GM23338 (cell line): ENCODE results near the gene GRK2. TPM values are rescaled to one million over a fixed set of nuclear protein-coding genes. Genes with fewer than 3 reads are reported as not detected.

ENCODE experiments used
- ATAC-seq: fragments of 200-7000 bp; cut with Tn5 transposase; 3 replicates; pipeline ENCODE4 v1.9.1; 2020
- DNase-seq: peaks from one replicate; pipeline ENCODE4 v3.0.0-alpha.2; 2015; ENCODE audit warnings: low spot score
- H2AFZ ChIP-seq: fragments of 200-600 bp; sonication (generic); 2 replicates; pipeline ENCODE4 v1.8.0; 2016; ENCODE audit warnings: antibody characterized with exemption, mild to moderate bottlenecking, moderate library complexity
- H3F3A ChIP-seq: fragments of 200-600 bp; sonication (generic); replicated peaks from 2 replicates; pipeline ENCODE4 v1.8.0; 2017; ENCODE audit warnings: antibody characterized with exemption, mixed run types, low read depth
- H3K27ac ChIP-seq: fragments of 200-600 bp; sonication (generic); 2 replicates; pipeline ENCODE4 v1.6.1; 2016; ENCODE audit warnings: low read depth
- H3K27me3 ChIP-seq: fragments of 200-600 bp; sonication (generic); 2 replicates; pipeline ENCODE4 v1.8.0; 2016; ENCODE audit warnings: mild to moderate bottlenecking, mixed run types, moderate library complexity; ENCODE audit not compliant: insufficient read depth
- H3K36me3 ChIP-seq: fragments of 200-600 bp; sonication (generic); 2 replicates; pipeline ENCODE4 v1.8.0; 2016; ENCODE audit warnings: mild to moderate bottlenecking; ENCODE audit not compliant: insufficient read depth
- H3K4me1 ChIP-seq: fragments of 200-600 bp; sonication (generic); 2 replicates; pipeline ENCODE4 v1.8.0; 2016; ENCODE audit warnings: mild to moderate bottlenecking, moderate library complexity; ENCODE audit not compliant: insufficient read depth
- H3K4me2 ChIP-seq: fragments of 200-600 bp; sonication (generic); 2 replicates; pipeline ENCODE4 v1.7.1; 2017; ENCODE audit warnings: mixed run types
- H3K4me3 ChIP-seq: fragments of 200-600 bp; sonication (generic); 2 replicates; pipeline ENCODE4 v1.6.1; 2016; ENCODE audit warnings: mixed run types
- H3K79me2 ChIP-seq: fragments of 200-600 bp; sonication (generic); replicated peaks from 2 replicates; pipeline ENCODE4 v1.8.0; 2017; ENCODE audit warnings: mild to moderate bottlenecking; ENCODE audit not compliant: insufficient read depth
- H3K9me2 ChIP-seq: fragments of 200-600 bp; sonication (generic); 2 replicates; pipeline ENCODE4 v1.8.0; 2017; ENCODE audit not compliant: insufficient read depth
- H4K20me1 ChIP-seq: fragments of 200-600 bp; sonication (generic); replicated peaks from 2 replicates; pipeline ENCODE4 v1.8.0; 2017; ENCODE audit warnings: mild to moderate bottlenecking; ENCODE audit not compliant: insufficient read depth
- H3K27ac Mint-ChIP-seq: 2 replicates; pipeline ENCODE4 v1.8.0; 2020; ENCODE audit warnings: inconsistent platforms, mild to moderate bottlenecking, moderate library complexity, mixed read lengths
- H3K27me3 Mint-ChIP-seq: 3 replicates; pipeline ENCODE4 v1.8.0; 2022; ENCODE audit warnings: low read depth, mild to moderate bottlenecking, moderate library complexity, mixed read lengths, inconsistent platforms; ENCODE audit not compliant: insufficient read depth, poor library complexity
- H3K36me3 Mint-ChIP-seq: 3 replicates; pipeline ENCODE4 v1.8.0; 2021; ENCODE audit warnings: low read depth, mild to moderate bottlenecking, inconsistent platforms, moderate library complexity, mixed read lengths
- H3K4me1 Mint-ChIP-seq: 3 replicates; pipeline ENCODE4 v1.8.0; 2020; ENCODE audit warnings: mild to moderate bottlenecking, inconsistent platforms, mixed read lengths
- H3K4me3 Mint-ChIP-seq: 3 replicates; pipeline ENCODE4 v1.8.0; 2021; ENCODE audit warnings: moderate library complexity, mild to moderate bottlenecking, inconsistent platforms, mixed read lengths
- H3K9me3 Mint-ChIP-seq: 3 replicates; pipeline ENCODE4 v1.8.0; 2020; ENCODE audit warnings: moderate library complexity, mild to moderate bottlenecking, inconsistent platforms, mixed read lengths
- CREB1 ChIP-seq: fragments of 250-450 bp; sonication (Bioruptor Pico); IDR thresholded peaks from 2 replicates; pipeline ENCODE4 v1.5.0; 2020; ENCODE audit warnings: low read depth, mild to moderate bottlenecking, moderate library complexity
- CTCF ChIP-seq, 2 experiments: fragments of 200-600 bp in 1 of 2; sonication (generic) in 1 of 2; conservative IDR thresholded peaks; 2 replicates each; pipeline versions ENCODE4 v1.5.1 to v1.6.1; 2016 to 2017; ENCODE audit warnings: antibody characterized with exemption in 2 of 2, low read depth in 2 of 2, mild to moderate bottlenecking in 2 of 2, moderate library complexity in 1 of 2
- EZH2 ChIP-seq: fragments of 200-600 bp; sonication (generic); IDR thresholded peaks from one replicate; pipeline ENCODE4 v1.8.0; 2017; ENCODE audit warnings: antibody characterized with exemption, mild to moderate bottlenecking, low read depth; ENCODE audit not compliant: unreplicated experiment
- EZH2phosphoT487 ChIP-seq: fragments of 200-600 bp; sonication (generic); IDR thresholded peaks from one replicate; pipeline ENCODE4 v1.8.1; 2018; ENCODE audit warnings: antibody characterized with exemption; ENCODE audit not compliant: unreplicated experiment
- JUNB ChIP-seq: IDR thresholded peaks from one replicate; pipeline ENCODE4 v1.6.1; 2016; ENCODE audit warnings: antibody characterized with exemption; ENCODE audit not compliant: unreplicated experiment
- NANOG ChIP-seq: IDR thresholded peaks from 2 replicates; pipeline ENCODE4 v1.6.1; 2016; ENCODE audit warnings: antibody characterized with exemption, borderline replicate concordance
- POLR2AphosphoS5 ChIP-seq: IDR thresholded peaks from 2 replicates; pipeline ENCODE4 v1.6.1; 2016; ENCODE audit warnings: antibody characterized with exemption, low read depth
- STAT1 ChIP-seq: IDR thresholded peaks from one replicate; pipeline ENCODE4 v1.6.1; 2016; ENCODE audit warnings: antibody characterized with exemption; ENCODE audit not compliant: unreplicated experiment
- ZNF114 ChIP-seq: fragments of 250-450 bp; sonication (Bioruptor Pico); IDR thresholded peaks from 2 replicates; pipeline ENCODE4 v1.5.0; 2020; ENCODE audit warnings: mild to moderate bottlenecking, moderate library complexity
- ZNF331 ChIP-seq: fragments of 250-450 bp; sonication (Bioruptor Pico); IDR thresholded peaks from 2 replicates; pipeline ENCODE4 v1.5.0; 2020; ENCODE audit warnings: low read depth, mild to moderate bottlenecking, moderate library complexity
- polyA plus RNA-seq: library from polyadenylated mRNA; unstranded; fragments of >200 nt; fragmentation: Nextera tagmentation; extraction: Ambion mirVana; gene quantifications from 2 replicates; pipeline ENCODE4 v1.2.1, GENCODE V29; 2016
- total RNA-seq: library from RNA; depleted of rRNA; stranded (reverse); fragments of >200 nt; shearing (Covaris generic); gene quantifications from 2 replicates; pipeline ENCODE4 v1.2.3, GENCODE V29; 2014
- TF ChIP-seq, protein P1 (sequence below): fragments of 250-450 bp; sonication (Bioruptor Pico); IDR thresholded peaks from 2 replicates; pipeline ENCODE4 v1.5.0; 2020; ENCODE audit warnings: mild to moderate bottlenecking, moderate library complexity
- TF ChIP-seq, protein P2 (sequence below): IDR thresholded peaks from 2 replicates; pipeline ENCODE4 v1.6.1; 2016; ENCODE audit warnings: antibody characterized with exemption
- TF ChIP-seq, protein P3 (sequence below): IDR thresholded peaks from one replicate; pipeline ENCODE4 v1.6.1; 2018; ENCODE audit warnings: antibody characterized with exemption; ENCODE audit not compliant: unreplicated experiment

The GRK2 gene
- total and polyA plus RNA-seq, 2 experiments from 2014 or later: 19.5 to 72.5 TPM

DNA sequence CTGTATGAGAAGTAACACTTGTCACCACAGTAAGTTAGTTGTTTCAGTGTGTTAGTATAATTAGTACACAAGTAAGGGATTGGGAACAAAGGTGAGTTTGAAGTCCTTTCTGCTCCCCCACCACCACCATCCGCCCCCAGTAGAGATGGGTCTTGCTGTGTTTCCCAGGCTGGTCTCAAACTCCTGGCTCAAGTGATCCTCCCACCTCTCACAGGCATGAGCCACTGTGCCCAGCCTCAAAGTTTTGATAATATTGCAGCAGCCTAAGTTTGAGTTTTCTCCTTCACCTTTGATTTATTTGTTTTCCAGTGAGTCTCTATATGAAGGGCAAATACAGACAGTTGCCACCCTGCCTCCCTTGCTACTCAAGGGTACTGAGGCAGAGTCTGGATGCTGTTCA, 23.7 kb upstream of the GRK2 start:
- Histone ChIP-seq H3K36me3 (peaks cover 43% of the 10 kb centered on the region), H3F3A (peaks cover 38% of the 10 kb centered on the region), H3K4me1 (peaks cover 32% of the 10 kb centered on the region), H2AFZ (no peak overlapping the region), H3K27ac (peak overlapping the region; percentile 70; the same call in 1 of the 2 replicates), H3K79me2 (peaks cover 68% of the 10 kb centered on the region), H3K9me2 (no peaks in the 10 kb centered on the region), H4K20me1 (peaks cover 46% of the 10 kb centered on the region), H3K4me3 (peak overlapping the region; percentile 79), H3K4me2 (peak overlapping the region; percentile 97; the same call in 1 of the 2 replicates), H3K27me3 (no peaks in the 10 kb centered on the region)
- H3K4me3 Mint-ChIP-seq: peak overlapping the region; percentile 100
- H3K27me3 Mint-ChIP-seq: peaks cover 11% of the 10 kb centered on the region
- peaks cover 32% of the 10 kb centered on the region for H3K4me1 Mint-ChIP-seq
- DNase-seq (no peak), ATAC-seq (no peak)
- peaks cover 73% of the 10 kb centered on the region for H3K36me3 Mint-ChIP-seq
- TF ChIP-seq CTCF (conservative IDR thresholded peaks at IDR 0.05; ENCODE audit: low read depth in 2 of 2) (no peak), EZH2phosphoT487 (no peak), POLR2AphosphoS5 (no peak), ZNF331 (no peak), ZNF114 (no peak), EZH2 (no peak), STAT1 (no peak), JUNB (no peak), NANOG (no peak), CREB1 (CRISPR knock-in tag) (no peak)
- TF ChIP-seq, protein P1, sequence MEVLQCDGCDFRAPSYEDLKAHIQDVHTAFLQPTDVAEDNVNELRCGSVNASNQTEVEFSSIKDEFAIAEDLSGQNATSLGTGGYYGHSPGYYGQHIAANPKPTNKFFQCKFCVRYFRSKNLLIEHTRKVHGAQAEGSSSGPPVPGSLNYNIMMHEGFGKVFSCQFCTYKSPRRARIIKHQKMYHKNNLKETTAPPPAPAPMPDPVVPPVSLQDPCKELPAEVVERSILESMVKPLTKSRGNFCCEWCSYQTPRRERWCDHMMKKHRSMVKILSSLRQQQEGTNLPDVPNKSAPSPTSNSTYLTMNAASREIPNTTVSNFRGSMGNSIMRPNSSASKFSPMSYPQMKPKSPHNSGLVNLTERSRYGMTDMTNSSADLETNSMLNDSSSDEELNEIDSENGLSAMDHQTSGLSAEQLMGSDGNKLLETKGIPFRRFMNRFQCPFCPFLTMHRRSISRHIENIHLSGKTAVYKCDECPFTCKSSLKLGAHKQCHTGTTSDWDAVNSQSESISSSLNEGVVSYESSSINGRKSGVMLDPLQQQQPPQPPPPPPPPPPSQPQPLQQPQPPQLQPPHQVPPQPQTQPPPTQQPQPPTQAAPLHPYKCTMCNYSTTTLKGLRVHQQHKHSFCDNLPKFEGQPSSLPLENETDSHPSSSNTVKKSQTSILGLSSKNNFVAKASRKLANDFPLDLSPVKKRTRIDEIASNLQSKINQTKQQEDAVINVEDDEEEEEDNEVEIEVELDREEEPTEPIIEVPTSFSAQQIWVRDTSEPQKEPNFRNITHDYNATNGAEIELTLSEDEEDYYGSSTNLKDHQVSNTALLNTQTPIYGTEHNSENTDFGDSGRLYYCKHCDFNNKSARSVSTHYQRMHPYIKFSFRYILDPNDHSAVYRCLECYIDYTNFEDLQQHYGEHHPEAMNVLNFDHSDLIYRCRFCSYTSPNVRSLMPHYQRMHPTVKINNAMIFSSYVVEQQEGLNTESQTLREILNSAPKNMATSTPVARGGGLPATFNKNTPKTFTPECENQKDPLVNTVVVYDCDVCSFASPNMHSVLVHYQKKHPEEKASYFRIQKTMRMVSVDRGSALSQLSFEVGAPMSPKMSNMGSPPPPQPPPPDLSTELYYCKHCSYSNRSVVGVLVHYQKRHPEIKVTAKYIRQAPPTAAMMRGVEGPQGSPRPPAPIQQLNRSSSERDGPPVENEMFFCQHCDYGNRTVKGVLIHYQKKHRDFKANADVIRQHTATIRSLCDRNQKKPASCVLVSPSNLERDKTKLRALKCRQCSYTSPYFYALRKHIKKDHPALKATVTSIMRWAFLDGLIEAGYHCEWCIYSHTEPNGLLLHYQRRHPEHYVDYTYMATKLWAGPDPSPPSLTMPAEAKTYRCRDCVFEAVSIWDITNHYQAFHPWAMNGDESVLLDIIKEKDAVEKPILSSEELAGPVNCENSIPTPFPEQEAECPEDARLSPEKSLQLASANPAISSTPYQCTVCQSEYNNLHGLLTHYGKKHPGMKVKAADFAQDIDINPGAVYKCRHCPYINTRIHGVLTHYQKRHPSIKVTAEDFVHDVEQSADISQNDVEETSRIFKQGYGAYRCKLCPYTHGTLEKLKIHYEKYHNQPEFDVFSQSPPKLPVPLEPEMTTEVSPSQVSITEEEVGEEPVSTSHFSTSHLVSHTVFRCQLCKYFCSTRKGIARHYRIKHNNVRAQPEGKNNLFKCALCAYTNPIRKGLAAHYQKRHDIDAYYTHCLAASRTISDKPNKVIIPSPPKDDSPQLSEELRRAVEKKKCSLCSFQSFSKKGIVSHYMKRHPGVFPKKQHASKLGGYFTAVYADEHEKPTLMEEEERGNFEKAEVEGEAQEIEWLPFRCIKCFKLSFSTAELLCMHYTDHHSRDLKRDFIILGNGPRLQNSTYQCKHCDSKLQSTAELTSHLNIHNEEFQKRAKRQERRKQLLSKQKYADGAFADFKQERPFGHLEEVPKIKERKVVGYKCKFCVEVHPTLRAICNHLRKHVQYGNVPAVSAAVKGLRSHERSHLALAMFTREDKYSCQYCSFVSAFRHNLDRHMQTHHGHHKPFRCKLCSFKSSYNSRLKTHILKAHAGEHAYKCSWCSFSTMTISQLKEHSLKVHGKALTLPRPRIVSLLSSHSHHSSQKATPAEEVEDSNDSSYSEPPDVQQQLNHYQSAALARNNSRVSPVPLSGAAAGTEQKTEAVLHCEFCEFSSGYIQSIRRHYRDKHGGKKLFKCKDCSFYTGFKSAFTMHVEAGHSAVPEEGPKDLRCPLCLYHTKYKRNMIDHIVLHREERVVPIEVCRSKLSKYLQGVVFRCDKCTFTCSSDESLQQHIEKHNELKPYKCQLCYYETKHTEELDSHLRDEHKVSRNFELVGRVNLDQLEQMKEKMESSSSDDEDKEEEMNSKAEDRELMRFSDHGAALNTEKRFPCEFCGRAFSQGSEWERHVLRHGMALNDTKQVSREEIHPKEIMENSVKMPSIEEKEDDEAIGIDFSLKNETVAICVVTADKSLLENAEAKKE (CRISPR knock-in tag): no peak
- TF ChIP-seq, protein P2, sequence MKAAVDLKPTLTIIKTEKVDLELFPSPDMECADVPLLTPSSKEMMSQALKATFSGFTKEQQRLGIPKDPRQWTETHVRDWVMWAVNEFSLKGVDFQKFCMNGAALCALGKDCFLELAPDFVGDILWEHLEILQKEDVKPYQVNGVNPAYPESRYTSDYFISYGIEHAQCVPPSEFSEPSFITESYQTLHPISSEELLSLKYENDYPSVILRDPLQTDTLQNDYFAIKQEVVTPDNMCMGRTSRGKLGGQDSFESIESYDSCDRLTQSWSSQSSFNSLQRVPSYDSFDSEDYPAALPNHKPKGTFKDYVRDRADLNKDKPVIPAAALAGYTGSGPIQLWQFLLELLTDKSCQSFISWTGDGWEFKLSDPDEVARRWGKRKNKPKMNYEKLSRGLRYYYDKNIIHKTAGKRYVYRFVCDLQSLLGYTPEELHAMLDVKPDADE: no peak
- TF ChIP-seq, protein P3, sequence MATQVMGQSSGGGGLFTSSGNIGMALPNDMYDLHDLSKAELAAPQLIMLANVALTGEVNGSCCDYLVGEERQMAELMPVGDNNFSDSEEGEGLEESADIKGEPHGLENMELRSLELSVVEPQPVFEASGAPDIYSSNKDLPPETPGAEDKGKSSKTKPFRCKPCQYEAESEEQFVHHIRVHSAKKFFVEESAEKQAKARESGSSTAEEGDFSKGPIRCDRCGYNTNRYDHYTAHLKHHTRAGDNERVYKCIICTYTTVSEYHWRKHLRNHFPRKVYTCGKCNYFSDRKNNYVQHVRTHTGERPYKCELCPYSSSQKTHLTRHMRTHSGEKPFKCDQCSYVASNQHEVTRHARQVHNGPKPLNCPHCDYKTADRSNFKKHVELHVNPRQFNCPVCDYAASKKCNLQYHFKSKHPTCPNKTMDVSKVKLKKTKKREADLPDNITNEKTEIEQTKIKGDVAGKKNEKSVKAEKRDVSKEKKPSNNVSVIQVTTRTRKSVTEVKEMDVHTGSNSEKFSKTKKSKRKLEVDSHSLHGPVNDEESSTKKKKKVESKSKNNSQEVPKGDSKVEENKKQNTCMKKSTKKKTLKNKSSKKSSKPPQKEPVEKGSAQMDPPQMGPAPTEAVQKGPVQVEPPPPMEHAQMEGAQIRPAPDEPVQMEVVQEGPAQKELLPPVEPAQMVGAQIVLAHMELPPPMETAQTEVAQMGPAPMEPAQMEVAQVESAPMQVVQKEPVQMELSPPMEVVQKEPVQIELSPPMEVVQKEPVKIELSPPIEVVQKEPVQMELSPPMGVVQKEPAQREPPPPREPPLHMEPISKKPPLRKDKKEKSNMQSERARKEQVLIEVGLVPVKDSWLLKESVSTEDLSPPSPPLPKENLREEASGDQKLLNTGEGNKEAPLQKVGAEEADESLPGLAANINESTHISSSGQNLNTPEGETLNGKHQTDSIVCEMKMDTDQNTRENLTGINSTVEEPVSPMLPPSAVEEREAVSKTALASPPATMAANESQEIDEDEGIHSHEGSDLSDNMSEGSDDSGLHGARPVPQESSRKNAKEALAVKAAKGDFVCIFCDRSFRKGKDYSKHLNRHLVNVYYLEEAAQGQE: no peak
- H3K9me3 Mint-ChIP-seq: no peaks in the 10 kb centered on the region
- peak overlapping the region; percentile 25; the same call in 1 of the 2 replicates for H3K27ac Mint-ChIP-seq
